GM12892 (cell line): Measurements from ENCODE around the gene ZMIZ1.
A peak's percentile ranks its signal among the peaks of the same experiment; 100 is the strongest.

Source experiments
- DNase-seq: peaks from one replicate; pipeline ENCODE4 v3.0.0; 2011; ENCODE audit not compliant: insufficient read length
- FAIRE-seq: peaks from 2 replicates; lab custom pipeline; 2011; peaks lifted over from hg19 to GRCh38; lab: Jason Lieb, UNC
- POLR2A ChIP-seq: IDR thresholded peaks from 2 replicates; pipeline ENCODE4 v1.6.1; 2011; ENCODE audit warnings: low read depth, low read length, control low read depth
- POLR2AphosphoS5 ChIP-seq: IDR thresholded peaks from 2 replicates; pipeline ENCODE4 v1.6.1; 2011; ENCODE audit warnings: low read depth, low read length, control low read depth
- TAF1 ChIP-seq: IDR thresholded peaks from 2 replicates; pipeline ENCODE4 v1.6.1; 2011; ENCODE audit warnings: low read depth, mild to moderate bottlenecking, control low read depth, low read length, borderline replicate concordance

ZMIZ1 gene

GRCh38 chr10:79145517-79146470 lies 77.0 kb downstream of the ZMIZ1 start:
- FAIRE-seq (no peak), DNase-seq (no peak)
- no peak for TF ChIP-seq TAF1
- no peak for TF ChIP-seq POLR2A
- no peak for TF ChIP-seq POLR2AphosphoS5

DNA sequence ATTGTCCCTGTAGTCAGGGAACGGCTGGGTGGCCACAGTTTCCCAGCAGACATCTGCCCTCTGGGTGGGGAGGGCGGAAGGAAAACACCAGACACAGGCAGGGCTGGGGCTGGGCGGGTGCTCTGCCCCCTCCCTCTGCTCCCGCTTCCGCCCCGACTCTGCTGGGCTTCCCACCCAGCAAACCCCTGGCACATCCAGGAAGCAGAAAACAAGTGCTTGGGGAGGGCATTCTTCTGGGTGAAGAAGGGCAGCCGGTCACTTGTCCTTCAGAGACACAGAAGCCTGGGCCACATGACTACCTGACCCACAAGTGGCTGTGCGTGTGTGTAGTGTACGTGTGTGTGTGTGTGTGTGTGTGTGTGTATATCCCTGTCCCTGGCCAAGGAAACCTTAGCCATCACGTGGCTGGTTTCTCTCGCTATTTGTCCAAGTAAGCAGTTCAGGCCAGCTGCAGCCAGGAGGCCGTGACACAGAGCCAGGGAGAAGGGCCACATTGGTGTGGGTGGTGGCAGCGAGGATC lies 77.9 kb downstream of the ZMIZ1 start:
- no peak for TF ChIP-seq TAF1
- no peak for TF ChIP-seq POLR2AphosphoS5
- no peak for TF ChIP-seq POLR2A
- no peak for DNase-seq
- FAIRE-seq, result no peak

DNA sequence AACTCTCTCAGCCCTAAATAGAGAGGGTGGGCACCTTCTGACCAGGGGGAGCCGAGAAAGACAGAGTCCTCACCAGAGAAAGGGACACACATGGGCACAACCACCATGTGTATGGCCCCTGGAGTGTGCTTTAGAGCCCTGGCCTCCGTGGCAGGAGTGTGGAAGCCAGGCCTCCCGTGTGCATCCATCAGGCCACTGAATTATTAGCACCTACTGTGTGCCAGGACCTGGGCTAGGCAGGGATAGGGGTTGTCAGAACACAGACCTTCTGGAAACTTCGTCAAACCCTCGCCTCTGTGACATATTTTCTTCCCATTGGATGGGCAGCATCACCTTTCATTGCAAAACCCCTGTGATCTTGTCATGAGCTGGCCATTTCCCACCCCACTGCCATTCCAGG lies 78.5 kb downstream of the ZMIZ1 start:
- DNase-seq, result no peak
- no peak for FAIRE-seq
- TF ChIP-seq TAF1 (no peak), POLR2AphosphoS5 (no peak), POLR2A (no peak)

DNA sequence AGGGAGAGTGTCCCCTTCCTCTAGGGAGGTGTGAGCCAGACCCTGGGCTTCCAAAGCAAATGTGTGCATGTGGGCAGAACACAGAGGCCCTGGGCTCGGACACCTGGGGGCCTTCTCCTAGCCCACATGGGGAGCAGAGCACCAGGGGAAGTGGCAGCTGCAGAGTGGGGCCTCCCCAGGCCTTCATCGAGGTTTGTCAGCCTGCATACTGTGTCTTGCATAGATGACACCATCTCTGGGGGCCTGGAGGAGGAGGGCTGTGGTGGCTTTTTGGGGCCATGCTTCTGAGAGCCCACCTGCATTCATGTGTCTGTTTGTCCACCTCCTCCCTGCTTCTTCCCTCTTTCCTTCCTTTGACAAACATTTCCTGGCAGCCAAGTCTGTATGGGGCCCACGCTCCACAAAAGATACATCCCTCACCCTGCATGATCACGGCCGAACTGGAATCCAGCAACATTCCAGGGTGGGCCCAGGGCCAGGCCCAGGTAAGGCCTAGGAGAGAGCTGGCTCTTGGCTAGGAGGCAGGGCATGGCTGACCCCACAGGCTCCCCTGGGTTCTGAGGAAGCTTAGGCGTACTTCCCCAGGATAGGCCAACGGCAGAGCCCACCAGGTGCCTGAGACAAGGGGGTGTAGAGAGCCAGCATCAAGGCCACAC lies 79.2 kb downstream of the ZMIZ1 start:
- DNase-seq (no peak), FAIRE-seq (no peak)
- TF ChIP-seq POLR2A (no peak), POLR2AphosphoS5 (no peak), TAF1 (no peak)

- FAIRE-seq (no peak), DNase-seq (no peak)
These were observed 79.9 kb downstream of the ZMIZ1 start for GRCh38 chr10:79148452-79149344.

GRCh38 chr10:79149345-79149661 lies 80.5 kb downstream of the ZMIZ1 start:
- FAIRE-seq (no peak), DNase-seq (no peak)
- TF ChIP-seq TAF1 (no peak), POLR2AphosphoS5 (no peak), POLR2A (no peak)

More at GRCh38 chr10:79148452-79149344, 79.9 kb downstream of the ZMIZ1 start:
- TF ChIP-seq POLR2AphosphoS5, result no peak
- TF ChIP-seq POLR2A, result no peak
- no peak for TF ChIP-seq TAF1

- peak; percentile 9 for FAIRE-seq
These were observed 81.1 kb downstream of the ZMIZ1 start for GRCh38 chr10:79149662-79150443.

GRCh38 chr10:79150444-79150754 lies 81.6 kb downstream of the ZMIZ1 start:
- TF ChIP-seq TAF1 (no peak), POLR2AphosphoS5 (no peak), POLR2A (no peak)
- DNase-seq (no peak), FAIRE-seq (no peak)

More at GRCh38 chr10:79149662-79150443, 81.1 kb downstream of the ZMIZ1 start:
- peak; percentile 79 for DNase-seq
- no peak for TF ChIP-seq POLR2A
- TF ChIP-seq TAF1, result no peak
- no peak for TF ChIP-seq POLR2AphosphoS5

GRCh38 chr10:79152423-79152817 lies 83.7 kb downstream of the ZMIZ1 start:
- FAIRE-seq (no peak), DNase-seq (no peak)
- TF ChIP-seq POLR2AphosphoS5, result no peak
- TF ChIP-seq TAF1, result no peak

DNA sequence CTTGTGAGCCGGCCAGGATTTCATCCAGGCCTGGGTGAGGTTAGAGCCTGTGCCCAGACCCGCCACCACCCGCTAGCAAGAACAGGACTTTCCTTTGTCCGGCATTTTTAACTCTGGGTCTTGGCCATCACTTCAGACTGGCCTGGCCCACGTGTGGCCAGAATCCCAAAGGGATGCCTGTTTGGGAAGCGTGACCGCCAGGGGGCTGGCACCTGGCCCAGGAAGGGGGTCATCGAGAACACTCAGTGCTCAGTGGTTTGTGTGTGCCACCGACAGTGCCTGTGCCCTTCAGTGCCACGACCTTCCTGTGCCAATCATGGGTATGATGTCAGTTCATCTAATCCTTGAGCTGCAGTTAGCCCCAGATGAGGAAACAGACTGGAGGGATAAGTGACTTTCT lies 85.0 kb downstream of the ZMIZ1 start:
- FAIRE-seq (no peak), DNase-seq (no peak)
- TF ChIP-seq TAF1, result no peak
- no peak for TF ChIP-seq POLR2A
- no peak for TF ChIP-seq POLR2AphosphoS5
